ENCODE results near the gene MARCHF3.

Gene MARCHF3

GRCh38 chr5:126852091-126852571 is 178.2 kb downstream of the MARCHF3 start:
- TF ChIP-seq POLR2A (IDR thresholded peaks at IDR 0.05; ENCODE audit: extremely low read depth, insufficient read length) = no peak
- TF ChIP-seq, protein P1, sequence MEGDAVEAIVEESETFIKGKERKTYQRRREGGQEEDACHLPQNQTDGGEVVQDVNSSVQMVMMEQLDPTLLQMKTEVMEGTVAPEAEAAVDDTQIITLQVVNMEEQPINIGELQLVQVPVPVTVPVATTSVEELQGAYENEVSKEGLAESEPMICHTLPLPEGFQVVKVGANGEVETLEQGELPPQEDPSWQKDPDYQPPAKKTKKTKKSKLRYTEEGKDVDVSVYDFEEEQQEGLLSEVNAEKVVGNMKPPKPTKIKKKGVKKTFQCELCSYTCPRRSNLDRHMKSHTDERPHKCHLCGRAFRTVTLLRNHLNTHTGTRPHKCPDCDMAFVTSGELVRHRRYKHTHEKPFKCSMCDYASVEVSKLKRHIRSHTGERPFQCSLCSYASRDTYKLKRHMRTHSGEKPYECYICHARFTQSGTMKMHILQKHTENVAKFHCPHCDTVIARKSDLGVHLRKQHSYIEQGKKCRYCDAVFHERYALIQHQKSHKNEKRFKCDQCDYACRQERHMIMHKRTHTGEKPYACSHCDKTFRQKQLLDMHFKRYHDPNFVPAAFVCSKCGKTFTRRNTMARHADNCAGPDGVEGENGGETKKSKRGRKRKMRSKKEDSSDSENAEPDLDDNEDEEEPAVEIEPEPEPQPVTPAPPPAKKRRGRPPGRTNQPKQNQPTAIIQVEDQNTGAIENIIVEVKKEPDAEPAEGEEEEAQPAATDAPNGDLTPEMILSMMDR (IDR thresholded peaks at IDR 0.05; ENCODE audit: low read depth, low read length) = no peak
- TF ChIP-seq, protein P2, sequence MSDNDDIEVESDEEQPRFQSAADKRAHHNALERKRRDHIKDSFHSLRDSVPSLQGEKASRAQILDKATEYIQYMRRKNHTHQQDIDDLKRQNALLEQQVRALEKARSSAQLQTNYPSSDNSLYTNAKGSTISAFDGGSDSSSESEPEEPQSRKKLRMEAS (IDR thresholded peaks at IDR 0.05; ENCODE audit: low read depth, low read length) = no peak
- TF ChIP-seq MYC (IDR thresholded peaks at IDR 0.05; ENCODE audit: low read depth, low read length) = no peak
- no peak overlapping the region for H3K4me3 ChIP-seq (ENCODE audit: low read depth, low read length)
- no peak for DNase-seq (ENCODE audit: low read depth)

DNA sequence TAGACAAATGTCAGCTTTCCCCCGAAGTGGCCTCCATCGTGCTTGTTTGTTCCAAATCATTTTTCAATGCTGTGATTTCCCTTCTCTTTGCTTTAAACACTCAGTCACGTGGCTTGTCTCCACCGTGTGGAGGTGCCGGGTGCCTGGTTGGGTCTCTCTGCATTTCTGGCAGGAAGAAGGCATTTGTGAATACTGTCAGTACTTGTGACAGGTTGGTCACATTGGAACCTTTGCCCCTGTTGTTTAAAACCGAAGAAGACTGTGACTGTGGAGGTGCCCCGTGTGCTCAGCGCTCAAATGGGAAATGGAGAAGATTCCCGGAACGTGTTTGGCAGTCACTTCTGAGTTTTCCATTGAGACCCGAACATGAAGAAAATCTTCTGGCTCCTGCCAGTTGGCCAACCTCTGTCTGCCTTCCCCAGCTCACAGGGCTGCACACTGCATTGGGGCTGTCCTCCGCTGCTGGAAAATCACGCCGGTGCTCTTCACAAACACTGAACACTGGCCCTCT is 178.8 kb downstream of the MARCHF3 start:
- DNase-seq (ENCODE audit: low read depth) = no peak
- TF ChIP-seq, protein P2 (IDR thresholded peaks at IDR 0.05; ENCODE audit: low read depth, low read length) = no peak
- TF ChIP-seq, protein P1 (IDR thresholded peaks at IDR 0.05; ENCODE audit: low read depth, low read length) = no peak
- TF ChIP-seq MYC (IDR thresholded peaks at IDR 0.05; ENCODE audit: low read depth, low read length) (no peak), POLR2A (IDR thresholded peaks at IDR 0.05; ENCODE audit: extremely low read depth, insufficient read length) (no peak)
- no peak overlapping the region for H3K4me3 ChIP-seq (ENCODE audit: low read depth, low read length)

DNA sequence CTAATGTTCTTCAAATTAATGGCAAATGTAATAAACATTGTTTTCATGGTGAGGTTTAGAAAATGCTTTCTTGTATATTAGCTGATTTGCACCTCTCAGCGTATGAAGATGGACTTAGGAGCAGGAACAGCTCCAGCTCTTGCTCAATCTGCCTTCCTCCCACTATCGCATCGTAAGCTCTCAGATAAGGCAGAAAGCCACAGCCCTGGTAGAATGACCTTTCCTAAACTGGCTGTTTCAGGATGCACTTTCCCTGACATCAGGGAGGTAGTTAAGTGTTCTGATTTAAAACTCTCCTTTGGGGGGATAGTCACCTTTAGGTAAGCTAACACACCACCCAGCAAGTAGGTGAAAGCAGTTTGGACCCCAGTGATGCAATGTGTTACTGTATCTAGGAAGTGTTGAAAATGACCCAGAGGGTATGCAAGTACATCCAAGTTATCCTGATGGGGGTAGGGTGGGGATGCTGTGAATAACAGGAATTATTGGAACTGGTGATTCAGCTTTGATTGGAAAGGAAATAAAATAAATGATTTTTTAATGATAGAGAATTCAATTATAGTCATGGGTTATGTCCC is 181.2 kb downstream of the MARCHF3 start:
- no peak overlapping the region for H3K4me3 ChIP-seq (ENCODE audit: low read depth, low read length)
- DNase-seq (ENCODE audit: low read depth) = peak; percentile 27
- TF ChIP-seq, protein P2 (IDR thresholded peaks at IDR 0.05; ENCODE audit: low read depth, low read length) = no peak
- TF ChIP-seq MYC (IDR thresholded peaks at IDR 0.05; ENCODE audit: low read depth, low read length) (no peak), POLR2A (IDR thresholded peaks at IDR 0.05; ENCODE audit: extremely low read depth, insufficient read length) (no peak)
- TF ChIP-seq, protein P1 (IDR thresholded peaks at IDR 0.05; ENCODE audit: low read depth, low read length) = no peak

DNA sequence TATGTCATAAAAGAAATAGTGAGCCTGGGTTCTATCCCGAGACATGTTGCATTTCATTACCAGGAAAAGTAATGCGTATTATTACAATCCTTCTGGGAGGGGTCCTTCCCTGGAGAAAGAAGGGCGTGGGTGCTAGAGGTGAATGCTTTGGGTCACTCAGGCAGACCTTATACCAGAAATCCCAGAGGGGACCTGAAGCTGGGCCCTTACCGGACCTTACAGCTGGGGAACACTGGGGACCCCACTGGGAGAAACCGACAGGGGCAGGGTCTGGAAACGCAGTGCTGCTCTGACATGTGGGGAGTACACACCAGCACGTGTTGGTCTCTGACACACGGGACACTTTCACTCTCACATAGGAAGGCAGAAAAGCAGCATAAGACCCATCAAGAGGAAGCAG is 182.1 kb downstream of the MARCHF3 start:
- no peak overlapping the region for H3K4me3 ChIP-seq (ENCODE audit: low read depth, low read length)
- TF ChIP-seq MYC (IDR thresholded peaks at IDR 0.05; ENCODE audit: low read depth, low read length) (no peak), POLR2A (IDR thresholded peaks at IDR 0.05; ENCODE audit: extremely low read depth, insufficient read length) (no peak)
- TF ChIP-seq, protein P2 (IDR thresholded peaks at IDR 0.05; ENCODE audit: low read depth, low read length) = no peak
- TF ChIP-seq, protein P1 (IDR thresholded peaks at IDR 0.05; ENCODE audit: low read depth, low read length) = no peak

GRCh38 chr5:126847826-126848251 is 182.5 kb downstream of the MARCHF3 start:
- H3K4me3 ChIP-seq (ENCODE audit: low read depth, low read length) = no peak overlapping the region
- no peak for DNase-seq (ENCODE audit: low read depth)
- no peak for TF ChIP-seq MYC (IDR thresholded peaks at IDR 0.05; ENCODE audit: low read depth, low read length)
- TF ChIP-seq, protein P2 (IDR thresholded peaks at IDR 0.05; ENCODE audit: low read depth, low read length) = no peak
- TF ChIP-seq, protein P1 (IDR thresholded peaks at IDR 0.05; ENCODE audit: low read depth, low read length) = no peak

More for the DNA sequence above, 182.1 kb downstream of the MARCHF3 start:
- no peak for DNase-seq (ENCODE audit: low read depth)

All from NB4 (cell line).